ENCODE measurements around the gene SGO1. TPM values are rescaled to one million over a fixed set of nuclear protein-coding genes. Genes with fewer than 3 reads are reported as not detected.

The SGO1 gene
- 4.0 and 4.2 TPM in 2 replicates for total RNA-seq

GRCh38 chr3:20185679-20186599, at the start of gene SGO1:
SGO1 (minus strand) TSS chr3:20186206; CDS start chr3:20184027, 2,179 bp downstream.

Other genes with a start within 250 kb of the SGO1 start
- gene RAB5A, start 239.1 kb downstream of the SGO1 start, total RNA-seq, result 58.3 and 80.2 TPM in 2 replicates
- gene PP2D1, start 173.9 kb downstream of the SGO1 start, total RNA-seq, result not detected in 2 replicates
- 8.6 and 17.6 TPM in 2 replicates for gene KAT2B, start 145.8 kb downstream of the SGO1 start, total RNA-seq